PC-3 (cell line): ENCODE data around the gene FTO. TPM values are rescaled to one million over a fixed set of nuclear protein-coding genes. Genes with fewer than 3 reads are reported as not detected.

Experiments
- ATAC-seq: fragments of 200-7000 bp; cut with Tn5 transposase; 2 replicates; pipeline ENCODE4 v1.9.1; 2020; ENCODE audit warnings: mild to moderate bottlenecking, moderate library complexity
- BruUV-seq: library from RNA; stranded (reverse); fragments of 400-500 nt; replicated peaks from 2 replicates; lab custom pipeline; 2021; lab: Mats Ljungman, UMichigan
- CTCF ChIA-PET: fragments of 300-600 bp; sonication (Branson Sonifier 250); formaldehyde crosslinking; loops from one replicate; lab custom pipeline; 2022; ENCODE audit warnings: antibody characterized with exemption; lab: Charles Lee
- POLR2A ChIA-PET: fragments of 300-600 bp; sonication (Branson Sonifier 250); formaldehyde crosslinking; loops from one replicate; lab custom pipeline; 2022; ENCODE audit warnings: antibody characterized with exemption; ENCODE audit not compliant: unreplicated experiment; lab: Charles Lee
- DNase-seq: peaks from one replicate; pipeline ENCODE4 v3.0.0-alpha.2; 2015
- H2AFZ ChIP-seq: fragments of 300-600 bp; sonication (generic); 2 replicates; pipeline ENCODE4 v1.6.0; 2016; ENCODE audit warnings: antibody characterized with exemption, low read length
- H3F3A ChIP-seq: fragments of 300-600 bp; sonication (generic); one replicate; pipeline ENCODE4 v1.6.0; 2017; ENCODE audit warnings: antibody characterized with exemption, low read length, control low read depth, mild to moderate bottlenecking; ENCODE audit not compliant: unreplicated experiment
- H3K27ac ChIP-seq: fragments of 300-600 bp; sonication (generic); 2 replicates; pipeline ENCODE4 v1.5.1; 2016; ENCODE audit warnings: mild to moderate bottlenecking, low read length
- H3K27me3 ChIP-seq: fragments of 300-600 bp; sonication (generic); 2 replicates; pipeline ENCODE4 v1.6.1; 2016; ENCODE audit warnings: low read length, mixed read lengths
- H3K36me3 ChIP-seq: fragments of 300-600 bp; sonication (generic); 2 replicates; pipeline ENCODE4 v1.6.1; 2016; ENCODE audit warnings: low read depth, mixed run types, low read length, mixed read lengths
- H3K4me1 ChIP-seq: fragments of 300-600 bp; sonication (generic); 2 replicates; pipeline ENCODE4 v1.5.1; 2016; ENCODE audit warnings: low read length; ENCODE audit not compliant: insufficient read depth
- H3K4me2 ChIP-seq: fragments of 300-600 bp; sonication (generic); 2 replicates; pipeline ENCODE4 v1.6.0; 2016; ENCODE audit warnings: low read length
- H3K4me3 ChIP-seq: fragments of 300-600 bp; sonication (generic); 2 replicates; pipeline ENCODE4 v1.5.1; 2016; ENCODE audit warnings: mild to moderate bottlenecking, low read length, mixed read lengths
- H3K79me2 ChIP-seq: fragments of 300-600 bp; sonication (generic); 2 replicates; pipeline ENCODE4 v1.6.1; 2017; ENCODE audit warnings: low read length, mixed read lengths
- H3K9ac ChIP-seq: fragments of 300-600 bp; sonication (generic); 2 replicates; pipeline ENCODE4 v1.6.0; 2016; ENCODE audit warnings: mild to moderate bottlenecking, low read length
- H3K9me2 ChIP-seq: fragments of 300-600 bp; sonication (generic); replicated peaks from 2 replicates; pipeline ENCODE4 v1.6.1; 2016; ENCODE audit warnings: mixed run types, low read length, mixed read lengths
- H3K9me3 ChIP-seq: fragments of 300-600 bp; sonication (generic); 2 replicates; pipeline ENCODE4 v1.6.1; 2016; ENCODE audit warnings: low read length, mixed read lengths
- H4K20me1 ChIP-seq: fragments of 300-600 bp; sonication (generic); 2 replicates; pipeline ENCODE4 v1.6.1; 2016; ENCODE audit warnings: low read length, mixed read lengths
- EZH2 ChIP-seq: fragments of 300-600 bp; sonication (generic); IDR thresholded peaks from one replicate; pipeline ENCODE4 v1.6.1; 2017; ENCODE audit warnings: antibody characterized with exemption, mild to moderate bottlenecking, low read length; ENCODE audit not compliant: unreplicated experiment
- EZH2phosphoT487 ChIP-seq: fragments of 300-600 bp; sonication (generic); IDR thresholded peaks from 2 replicates; pipeline ENCODE4 v1.6.1; 2018; ENCODE audit warnings: mild to moderate bottlenecking, antibody characterized with exemption, low read length, borderline replicate concordance
- intact Hi-C: fragments of 100-400 bp; cut with micrococcal nuclease; formaldehyde crosslinking; loops from 2 replicates; pipeline ENCODE4 v1.9.0; 2023
- total RNA-seq: library from RNA; depleted of rRNA; stranded (reverse); fragments of >200 nt; gene quantifications from 2 replicates; pipeline ENCODE4 v1.2.3, GENCODE V29; 2014
- TF ChIP-seq, protein P1 (sequence below): fragments of 300-600 bp; sonication (generic); conservative IDR thresholded peaks from 2 replicates; pipeline ENCODE4 v1.5.1; 2017; ENCODE audit warnings: antibody characterized with exemption, low read depth, mild to moderate bottlenecking, low read length

Gene FTO
- total RNA-seq, 1 experiment from 2014 or later = 27.0 TPM

DNA sequence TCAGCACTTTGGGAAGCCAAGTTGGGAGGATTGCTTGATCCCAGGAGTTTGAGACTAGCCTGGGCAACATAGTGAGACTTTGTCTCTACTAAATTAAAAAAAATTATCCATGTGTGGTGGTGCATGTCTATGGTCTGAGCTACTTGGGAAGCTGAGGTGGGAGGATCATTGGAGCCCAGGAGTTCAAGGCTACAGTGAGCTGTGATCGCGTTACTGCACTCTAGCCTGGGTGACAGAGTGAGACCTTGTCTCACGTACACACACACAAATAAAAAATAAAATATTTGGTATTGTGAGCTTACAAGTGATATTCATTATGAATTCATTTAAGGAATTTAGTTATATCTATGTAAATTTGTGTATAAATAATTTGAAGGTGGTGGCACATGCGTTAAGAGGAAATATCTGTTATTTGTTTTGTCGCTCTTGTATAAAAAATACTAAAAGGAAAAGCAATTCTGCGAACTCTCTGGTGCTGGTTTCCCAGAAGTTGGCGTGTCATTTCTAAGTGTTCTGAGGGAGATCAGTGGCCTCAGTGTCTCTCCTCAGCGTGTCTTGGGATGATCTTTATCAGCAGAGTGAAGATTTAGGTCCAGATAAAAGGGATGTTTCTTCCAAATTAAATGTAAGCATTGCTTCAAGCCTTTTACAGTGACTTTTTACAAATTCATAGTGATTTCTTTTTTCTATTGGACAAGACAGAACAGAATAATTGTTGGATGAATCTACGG is 187.6 kb downstream of the FTO start:
- no peaks in the 10 kb centered on the region for H3K9me3 ChIP-seq
- no peak overlapping the region for H3K27ac ChIP-seq
- no peaks in the 10 kb centered on the region for H3K79me2 ChIP-seq
- intact Hi-C loops = loop anchor here (1.0 to 10.0 kb wide), 3 partner anchors 74 to 193 kb away; no protein-coding TSS in a partner anchor
- ATAC-seq (no peak), DNase-seq (no peak)
- H3K9ac ChIP-seq = no peak overlapping the region
- BruUV-seq = no TSS peak
- POLR2A ChIA-PET = interaction anchor here (0.6 kb wide), 1 partner anchor 75 kb away, joined by 19 read pairs; no protein-coding TSS in a partner anchor
- no peak overlapping the region for H3K4me3 ChIP-seq
- H3K36me3 ChIP-seq = no peaks in the 10 kb centered on the region
- H3K4me2 ChIP-seq = no peak overlapping the region
- TF ChIP-seq, protein P1, sequence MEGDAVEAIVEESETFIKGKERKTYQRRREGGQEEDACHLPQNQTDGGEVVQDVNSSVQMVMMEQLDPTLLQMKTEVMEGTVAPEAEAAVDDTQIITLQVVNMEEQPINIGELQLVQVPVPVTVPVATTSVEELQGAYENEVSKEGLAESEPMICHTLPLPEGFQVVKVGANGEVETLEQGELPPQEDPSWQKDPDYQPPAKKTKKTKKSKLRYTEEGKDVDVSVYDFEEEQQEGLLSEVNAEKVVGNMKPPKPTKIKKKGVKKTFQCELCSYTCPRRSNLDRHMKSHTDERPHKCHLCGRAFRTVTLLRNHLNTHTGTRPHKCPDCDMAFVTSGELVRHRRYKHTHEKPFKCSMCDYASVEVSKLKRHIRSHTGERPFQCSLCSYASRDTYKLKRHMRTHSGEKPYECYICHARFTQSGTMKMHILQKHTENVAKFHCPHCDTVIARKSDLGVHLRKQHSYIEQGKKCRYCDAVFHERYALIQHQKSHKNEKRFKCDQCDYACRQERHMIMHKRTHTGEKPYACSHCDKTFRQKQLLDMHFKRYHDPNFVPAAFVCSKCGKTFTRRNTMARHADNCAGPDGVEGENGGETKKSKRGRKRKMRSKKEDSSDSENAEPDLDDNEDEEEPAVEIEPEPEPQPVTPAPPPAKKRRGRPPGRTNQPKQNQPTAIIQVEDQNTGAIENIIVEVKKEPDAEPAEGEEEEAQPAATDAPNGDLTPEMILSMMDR = no peak
- TF ChIP-seq EZH2phosphoT487 (no peak), EZH2 (no peak)
- no peak overlapping the region for H2AFZ ChIP-seq
- H3F3A ChIP-seq = no peaks in the 10 kb centered on the region
- H3K27me3 ChIP-seq = no peaks in the 10 kb centered on the region
- peaks cover 23% of the 10 kb centered on the region for H3K4me1 ChIP-seq
- CTCF ChIA-PET = interaction anchor here (0.7 kb wide), 1 partner anchor 122 kb away, joined by 4 read pairs; no protein-coding TSS in a partner anchor
- no peaks in the 10 kb centered on the region for H3K9me2 ChIP-seq
- H4K20me1 ChIP-seq = no peaks in the 10 kb centered on the region

DNA sequence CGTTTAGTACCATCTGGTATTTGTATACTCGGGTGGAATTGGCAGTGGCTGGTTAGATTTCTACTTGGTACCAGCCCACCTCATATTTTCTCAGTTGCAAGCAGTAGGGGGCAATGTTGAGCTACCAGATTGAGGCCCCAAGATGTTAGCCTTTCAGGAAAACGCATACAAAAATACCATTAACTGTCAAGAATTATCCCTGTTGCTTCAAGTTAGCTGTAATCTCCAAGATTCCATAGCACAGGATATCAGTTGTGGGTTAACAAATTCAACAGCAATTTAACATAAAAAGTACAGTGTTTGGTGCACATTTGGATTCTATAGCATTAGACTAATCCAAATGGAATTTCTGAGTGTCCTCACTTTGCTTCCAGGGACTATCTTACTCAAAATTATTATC is 188.2 kb downstream of the FTO start:
- intact Hi-C loops = loop anchor here (1.0 to 10.0 kb wide), 3 partner anchors 75 to 193 kb away; no protein-coding TSS in a partner anchor

More for the DNA sequence above, 188.2 kb downstream of the FTO start:
- H3K9ac ChIP-seq = no peak overlapping the region
- peaks cover 23% of the 10 kb centered on the region for H3K4me1 ChIP-seq
- H3K27me3 ChIP-seq = no peaks in the 10 kb centered on the region
- no peak overlapping the region for H3K4me2 ChIP-seq
- no peaks in the 10 kb centered on the region for H4K20me1 ChIP-seq
- H3K27ac ChIP-seq = no peak overlapping the region
- H3K4me3 ChIP-seq = no peak overlapping the region
- no peak for TF ChIP-seq EZH2
- TF ChIP-seq, protein P1 = peak; percentile 77
- TF ChIP-seq EZH2phosphoT487 = no peak
- no peaks in the 10 kb centered on the region for H3K9me3 ChIP-seq
- H3K36me3 ChIP-seq = no peaks in the 10 kb centered on the region
- no TSS peak for BruUV-seq
- peak; percentile 50 for DNase-seq
- H3K79me2 ChIP-seq = no peaks in the 10 kb centered on the region
- peak; percentile 44 for ATAC-seq
- H2AFZ ChIP-seq = no peak overlapping the region
- no peaks in the 10 kb centered on the region for H3K9me2 ChIP-seq
- POLR2A ChIA-PET = interaction anchor here (0.6 kb wide), 1 partner anchor 76 kb away, joined by 19 read pairs; no protein-coding TSS in a partner anchor
- CTCF ChIA-PET = interaction anchor here (0.6 to 0.7 kb wide), 2 partner anchors 108 to 122 kb away, joined by 3 to 4 read pairs; no protein-coding TSS in a partner anchor
- H3F3A ChIP-seq = no peaks in the 10 kb centered on the region
